ENCODE data around the gene CLEC2B.

CLEC2B gene

GRCh38 chr12:9869307-9870161, at the start of gene CLEC2B:
Gene CLEC2B (minus strand): TSS chr12:9869354.
- Histone ChIP-seq H3K9me3 (ENCODE audit: low read depth, low read length) (no peaks in the 10 kb centered on the region), H3K9ac (ENCODE audit: insufficient read length) (peak within 1 kb of the TSS; percentile 81), H3K4me3 (peak within 1 kb of the TSS; percentile 84), H3K27ac (peak within 1 kb of the TSS; percentile 84), H3K36me3 (ENCODE audit: insufficient read depth, low read length) (no peaks in the 10 kb centered on the region)
- no peak for DNase-seq (ENCODE audit: low read depth, low spot score)
- TF ChIP-seq EZH2 (IDR thresholded peaks at IDR 0.05) = no peak
- TF ChIP-seq POLR2AphosphoS5 (IDR thresholded peaks at IDR 0.05; ENCODE audit: borderline replicate concordance, low read depth, low read length) = no peak
- TF ChIP-seq FOXP2 (optimal IDR thresholded peaks at IDR 0.05; ENCODE audit: control extremely low read depth, extremely low read length, insufficient read depth) = no peak

GRCh38 chr12:9911708-9912107, 42.6 kb upstream of the CLEC2B start:
- TF ChIP-seq EZH2 (IDR thresholded peaks at IDR 0.05) (no peak), POLR2AphosphoS5 (IDR thresholded peaks at IDR 0.05; ENCODE audit: borderline replicate concordance, low read depth, low read length) (no peak), FOXP2 (optimal IDR thresholded peaks at IDR 0.05; ENCODE audit: control extremely low read depth, extremely low read length, insufficient read depth) (no peak)
- Histone ChIP-seq H3K4me3 (no peak overlapping the region), H3K9ac (ENCODE audit: insufficient read length) (no peak overlapping the region), H3K27ac (no peak overlapping the region), H3K9me3 (ENCODE audit: low read depth, low read length) (peaks cover 11% of the 10 kb centered on the region; the same call in 1 of the 2 replicates), H3K36me3 (ENCODE audit: insufficient read depth, low read length) (no peaks in the 10 kb centered on the region)
- no peak for DNase-seq (ENCODE audit: low read depth, low spot score)

GRCh38 chr12:9910716-9911421, 41.7 kb upstream of the CLEC2B start:
- Histone ChIP-seq H3K9ac (ENCODE audit: insufficient read length) (no peak overlapping the region), H3K4me3 (no peak overlapping the region), H3K9me3 (ENCODE audit: low read depth, low read length) (peaks cover 11% of the 10 kb centered on the region; the same call in 1 of the 2 replicates), H3K27ac (no peak overlapping the region), H3K36me3 (ENCODE audit: insufficient read depth, low read length) (no peaks in the 10 kb centered on the region)
- no peak for DNase-seq (ENCODE audit: low read depth, low spot score)
- TF ChIP-seq EZH2 (IDR thresholded peaks at IDR 0.05) = no peak
- no peak for TF ChIP-seq FOXP2 (optimal IDR thresholded peaks at IDR 0.05; ENCODE audit: control extremely low read depth, extremely low read length, insufficient read depth)
- no peak for TF ChIP-seq POLR2AphosphoS5 (IDR thresholded peaks at IDR 0.05; ENCODE audit: borderline replicate concordance, low read depth, low read length)

GRCh38 chr12:9909724-9910123, 40.6 kb upstream of the CLEC2B start:
- TF ChIP-seq FOXP2 (optimal IDR thresholded peaks at IDR 0.05; ENCODE audit: control extremely low read depth, extremely low read length, insufficient read depth) = no peak
- no peak for TF ChIP-seq POLR2AphosphoS5 (IDR thresholded peaks at IDR 0.05; ENCODE audit: borderline replicate concordance, low read depth, low read length)
- no peak for TF ChIP-seq EZH2 (IDR thresholded peaks at IDR 0.05)
- H3K9me3 ChIP-seq (ENCODE audit: low read depth, low read length) = peaks cover 11% of the 10 kb centered on the region; the same call in 1 of the 2 replicates
- no peak overlapping the region for H3K27ac ChIP-seq
- H3K4me3 ChIP-seq = no peak overlapping the region
- no peaks in the 10 kb centered on the region for H3K36me3 ChIP-seq (ENCODE audit: insufficient read depth, low read length)
- no peak overlapping the region for H3K9ac ChIP-seq (ENCODE audit: insufficient read length)
- no peak for DNase-seq (ENCODE audit: low read depth, low spot score)

- TF ChIP-seq FOXP2 (optimal IDR thresholded peaks at IDR 0.05; ENCODE audit: control extremely low read depth, extremely low read length, insufficient read depth) (no peak), POLR2AphosphoS5 (IDR thresholded peaks at IDR 0.05; ENCODE audit: borderline replicate concordance, low read depth, low read length) (no peak), EZH2 (IDR thresholded peaks at IDR 0.05) (no peak)
- DNase-seq (ENCODE audit: low read depth, low spot score) = no peak
- Histone ChIP-seq H3K27ac (no peak overlapping the region), H3K9me3 (ENCODE audit: low read depth, low read length) (peaks cover 11% of the 10 kb centered on the region; the same call in 1 of the 2 replicates), H3K36me3 (ENCODE audit: insufficient read depth, low read length) (no peaks in the 10 kb centered on the region), H3K9ac (ENCODE audit: insufficient read length) (no peak overlapping the region), H3K4me3 (no peak overlapping the region)
Observed at GRCh38 chr12:9908350-9908749, 39.2 kb upstream of the CLEC2B start.

GRCh38 chr12:9907769-9908168, 38.6 kb upstream of the CLEC2B start:
- Histone ChIP-seq H3K9me3 (ENCODE audit: low read depth, low read length) (peaks cover 11% of the 10 kb centered on the region; the same call in 1 of the 2 replicates), H3K27ac (no peak overlapping the region), H3K9ac (ENCODE audit: insufficient read length) (no peak overlapping the region), H3K36me3 (ENCODE audit: insufficient read depth, low read length) (no peaks in the 10 kb centered on the region), H3K4me3 (no peak overlapping the region)
- TF ChIP-seq FOXP2 (optimal IDR thresholded peaks at IDR 0.05; ENCODE audit: control extremely low read depth, extremely low read length, insufficient read depth) = no peak
- no peak for TF ChIP-seq POLR2AphosphoS5 (IDR thresholded peaks at IDR 0.05; ENCODE audit: borderline replicate concordance, low read depth, low read length)
- no peak for TF ChIP-seq EZH2 (IDR thresholded peaks at IDR 0.05)
- DNase-seq (ENCODE audit: low read depth, low spot score) = no peak

GRCh38 chr12:9906873-9907272, 37.7 kb upstream of the CLEC2B start:
- no peak for TF ChIP-seq FOXP2 (optimal IDR thresholded peaks at IDR 0.05; ENCODE audit: control extremely low read depth, extremely low read length, insufficient read depth)
- no peak for TF ChIP-seq EZH2 (IDR thresholded peaks at IDR 0.05)
- TF ChIP-seq POLR2AphosphoS5 (IDR thresholded peaks at IDR 0.05; ENCODE audit: borderline replicate concordance, low read depth, low read length) = no peak
- Histone ChIP-seq H3K9me3 (ENCODE audit: low read depth, low read length) (peaks cover 11% of the 10 kb centered on the region; the same call in 1 of the 2 replicates), H3K27ac (no peak overlapping the region), H3K36me3 (ENCODE audit: insufficient read depth, low read length) (no peaks in the 10 kb centered on the region), H3K4me3 (no peak overlapping the region), H3K9ac (ENCODE audit: insufficient read length) (no peak overlapping the region)
- no peak for DNase-seq (ENCODE audit: low read depth, low spot score)

- no peak for DNase-seq (ENCODE audit: low read depth, low spot score)
- Histone ChIP-seq H3K36me3 (ENCODE audit: insufficient read depth, low read length) (no peaks in the 10 kb centered on the region), H3K27ac (no peak overlapping the region), H3K9ac (ENCODE audit: insufficient read length) (no peak overlapping the region), H3K4me3 (no peak overlapping the region), H3K9me3 (ENCODE audit: low read depth, low read length) (no peaks in the 10 kb centered on the region)
- TF ChIP-seq POLR2AphosphoS5 (IDR thresholded peaks at IDR 0.05; ENCODE audit: borderline replicate concordance, low read depth, low read length) (no peak), FOXP2 (optimal IDR thresholded peaks at IDR 0.05; ENCODE audit: control extremely low read depth, extremely low read length, insufficient read depth) (no peak)
Observed at GRCh38 chr12:9902539-9903228, 33.5 kb upstream of the CLEC2B start.
